AG10803 (cell line): ENCODE results near the gene HLCS.
A peak's percentile ranks its signal among the peaks of the same experiment; 100 is the strongest.

Experiments
- DNase-seq: peaks from one replicate; pipeline ENCODE4 v3.0.0; 2010; ENCODE audit warnings: low read depth
- H3K4me3 ChIP-seq: 2 replicates; pipeline ENCODE4 v1.5.1; 2011; ENCODE audit warnings: mild to moderate bottlenecking, low read length, control low read depth
- TF ChIP-seq, protein P1 (sequence below): conservative IDR thresholded peaks from 2 replicates; pipeline ENCODE4 v1.5.1; 2011; ENCODE audit warnings: mild to moderate bottlenecking, low read length, control low read depth, inconsistent platforms

Gene HLCS

DNA sequence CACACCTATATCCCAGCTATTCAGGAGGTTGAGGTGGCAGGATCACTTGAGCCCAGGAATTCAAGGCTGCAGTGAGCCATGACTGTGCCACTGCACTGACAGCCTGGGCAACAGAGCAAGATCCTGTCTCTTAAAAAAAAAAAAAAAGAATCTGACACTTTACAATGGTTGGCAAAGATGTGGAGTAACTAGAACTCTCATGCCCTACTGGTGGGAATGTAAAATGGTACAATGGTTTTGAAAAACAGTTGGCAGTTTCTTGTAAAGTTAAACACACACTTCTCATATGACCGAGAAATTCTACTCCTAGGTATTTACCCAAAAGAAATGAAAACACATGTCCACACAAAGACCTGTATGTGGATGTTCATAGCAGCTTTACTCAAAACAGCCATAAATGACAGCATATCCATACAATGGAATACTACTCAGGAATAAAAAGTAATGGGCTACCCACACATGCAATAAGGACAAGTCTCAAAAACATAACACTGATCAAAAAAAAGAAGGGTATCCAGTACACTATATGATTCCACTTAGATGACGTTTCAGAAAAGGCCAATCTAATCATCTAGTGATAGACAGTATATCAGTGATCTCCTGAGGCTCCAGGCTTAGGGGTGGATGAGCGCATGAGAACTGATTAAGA lies 58.1 kb downstream of the HLCS start:
- H3K4me3 ChIP-seq, result no peak overlapping the region
- DNase-seq, result peak; percentile 33
- TF ChIP-seq, protein P1, sequence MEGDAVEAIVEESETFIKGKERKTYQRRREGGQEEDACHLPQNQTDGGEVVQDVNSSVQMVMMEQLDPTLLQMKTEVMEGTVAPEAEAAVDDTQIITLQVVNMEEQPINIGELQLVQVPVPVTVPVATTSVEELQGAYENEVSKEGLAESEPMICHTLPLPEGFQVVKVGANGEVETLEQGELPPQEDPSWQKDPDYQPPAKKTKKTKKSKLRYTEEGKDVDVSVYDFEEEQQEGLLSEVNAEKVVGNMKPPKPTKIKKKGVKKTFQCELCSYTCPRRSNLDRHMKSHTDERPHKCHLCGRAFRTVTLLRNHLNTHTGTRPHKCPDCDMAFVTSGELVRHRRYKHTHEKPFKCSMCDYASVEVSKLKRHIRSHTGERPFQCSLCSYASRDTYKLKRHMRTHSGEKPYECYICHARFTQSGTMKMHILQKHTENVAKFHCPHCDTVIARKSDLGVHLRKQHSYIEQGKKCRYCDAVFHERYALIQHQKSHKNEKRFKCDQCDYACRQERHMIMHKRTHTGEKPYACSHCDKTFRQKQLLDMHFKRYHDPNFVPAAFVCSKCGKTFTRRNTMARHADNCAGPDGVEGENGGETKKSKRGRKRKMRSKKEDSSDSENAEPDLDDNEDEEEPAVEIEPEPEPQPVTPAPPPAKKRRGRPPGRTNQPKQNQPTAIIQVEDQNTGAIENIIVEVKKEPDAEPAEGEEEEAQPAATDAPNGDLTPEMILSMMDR, result peak; percentile 36

DNA sequence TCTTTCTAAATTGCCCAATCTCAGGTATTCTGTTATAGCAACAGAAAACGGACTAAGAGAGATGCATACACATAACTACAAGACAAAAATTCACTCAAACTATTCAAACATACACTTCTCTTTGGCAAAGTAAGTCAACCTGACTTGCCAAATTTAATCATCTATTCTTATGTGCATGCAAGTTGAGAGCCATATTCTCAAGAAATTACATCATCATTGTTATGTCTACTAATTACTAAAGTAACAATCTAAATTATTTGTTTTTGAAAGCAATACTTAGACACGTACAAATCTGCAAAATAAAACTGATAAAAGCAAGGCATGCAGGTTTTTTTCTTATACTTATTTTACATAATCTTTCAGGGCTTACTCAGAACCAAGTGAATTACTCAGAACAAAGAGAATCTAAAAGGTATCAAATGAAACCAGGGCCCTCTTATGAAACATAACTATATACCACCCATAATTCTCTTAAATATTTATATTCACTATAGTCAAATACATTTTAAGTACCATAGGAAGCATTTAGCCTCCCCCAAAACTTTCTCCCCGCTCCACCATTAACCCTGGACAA lies 62.3 kb downstream of the HLCS start:
- TF ChIP-seq, protein P1, result no peak

DNA sequence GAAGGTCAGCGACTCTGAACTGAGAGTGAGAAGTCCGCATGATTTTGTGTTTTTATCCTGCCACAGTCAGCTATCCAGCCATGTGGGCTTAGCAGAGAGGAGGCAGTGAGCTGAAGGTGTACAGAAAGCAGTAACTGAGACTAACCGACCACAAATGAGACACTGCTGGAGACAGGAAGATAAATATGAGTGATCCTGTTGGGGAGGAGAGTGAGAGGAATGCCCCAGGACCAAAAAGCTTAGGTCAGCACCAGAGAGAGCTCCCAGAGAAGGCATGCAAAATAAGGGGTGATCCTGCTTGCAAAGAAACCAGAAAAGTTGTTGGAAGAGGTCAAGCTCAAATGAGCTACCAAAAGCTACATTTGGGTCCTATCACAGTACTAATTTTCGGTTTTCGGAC lies 63.7 kb downstream of the HLCS start:
- TF ChIP-seq, protein P1, result no peak
- DNase-seq, result peak; percentile 6
- no peak overlapping the region for H3K4me3 ChIP-seq

More for the DNA sequence above, 62.3 kb downstream of the HLCS start:
- no peak overlapping the region for H3K4me3 ChIP-seq
- no peak for DNase-seq

DNA sequence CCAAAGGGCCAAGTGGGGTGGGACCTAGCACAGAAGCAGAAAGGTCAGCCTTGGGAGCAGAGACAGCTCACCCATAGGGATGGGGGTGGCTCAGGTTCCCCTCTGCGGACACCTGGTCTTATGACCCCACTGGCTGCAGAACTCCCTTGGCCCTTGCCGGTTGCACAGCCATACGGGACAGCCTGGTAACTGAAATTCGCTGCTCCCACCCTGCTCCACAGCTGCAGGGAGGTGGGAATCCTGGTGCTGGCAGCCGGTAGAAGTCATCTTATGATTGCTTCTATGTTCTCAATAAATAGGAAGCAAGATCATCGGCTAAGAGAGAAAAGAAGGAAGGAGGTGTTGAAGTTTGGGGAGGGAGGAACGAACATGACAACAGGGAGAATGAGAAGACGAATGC lies 64.1 kb downstream of the HLCS start:
- TF ChIP-seq, protein P1, result no peak
- no peak for DNase-seq
- H3K4me3 ChIP-seq, result no peak overlapping the region

DNA sequence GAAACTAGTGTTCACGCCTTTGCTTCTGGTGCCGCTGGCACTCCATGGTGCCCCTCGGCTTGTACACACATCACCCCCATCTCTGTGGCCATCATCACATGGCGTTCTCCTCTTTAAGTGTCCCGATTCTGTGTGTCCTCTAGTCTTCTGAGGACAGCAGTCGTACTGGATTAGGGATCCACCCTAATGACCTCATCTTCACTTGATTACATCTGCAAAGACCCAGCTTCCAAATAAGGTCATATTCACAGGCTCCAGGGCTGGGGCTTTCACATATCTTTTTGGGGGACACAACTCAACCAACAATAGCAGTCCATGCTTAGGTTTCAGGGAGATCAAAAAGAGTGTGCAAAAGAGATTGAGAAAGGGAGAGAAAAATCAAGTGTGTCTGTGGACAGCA lies 64.9 kb downstream of the HLCS start:
- H3K4me3 ChIP-seq, result no peak overlapping the region
- TF ChIP-seq, protein P1, result no peak
- DNase-seq, result no peak

DNA sequence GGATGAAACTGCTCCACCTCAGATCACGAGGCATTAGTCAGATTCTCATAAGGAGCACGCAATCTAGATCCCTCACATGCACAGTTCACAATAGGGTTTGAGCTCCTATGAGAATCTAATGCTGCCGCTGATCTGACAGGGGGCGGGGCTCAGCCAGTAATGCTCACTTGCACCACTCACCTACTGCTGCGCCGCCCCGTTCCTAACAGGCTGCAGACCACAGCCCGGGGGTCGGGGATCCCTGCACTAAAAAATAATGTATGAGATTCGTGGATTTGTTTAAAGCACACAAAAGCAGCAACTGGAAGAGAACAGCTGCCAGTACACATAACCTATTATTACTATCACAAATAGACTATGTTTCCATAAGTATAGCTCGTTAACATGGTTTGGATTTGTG lies 72.9 kb downstream of the HLCS start:
- no peak for DNase-seq
- no peak overlapping the region for H3K4me3 ChIP-seq
- TF ChIP-seq, protein P1, result no peak

DNA sequence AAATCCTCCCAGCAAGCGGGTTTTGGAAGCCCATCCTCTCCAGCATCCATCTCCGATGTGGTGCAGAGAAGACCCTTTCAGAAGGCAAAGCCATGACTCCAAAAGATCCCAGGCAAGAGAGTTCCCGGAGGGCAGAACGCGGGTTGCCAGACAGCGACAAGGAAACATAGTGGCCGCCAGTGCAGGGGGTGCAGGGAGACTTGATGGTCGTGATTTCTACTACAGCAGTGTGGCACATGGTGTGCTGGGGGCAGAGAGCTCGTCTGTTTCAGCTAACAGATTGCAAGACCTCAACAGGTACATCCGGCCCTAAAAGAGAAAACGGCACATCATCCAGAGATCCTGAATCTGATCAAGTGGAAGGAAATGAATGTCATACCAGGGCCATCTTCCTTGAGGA lies 74.3 kb downstream of the HLCS start:
- DNase-seq, result no peak
- H3K4me3 ChIP-seq, result no peak overlapping the region
- TF ChIP-seq, protein P1, result no peak
